SK-N-MC (cell line): Measurements from ENCODE around the gene GCK.

Experiments used
- EZH2 ChIP-seq: fragments of 200-600 bp; sonication (generic); IDR thresholded peaks from one replicate; pipeline ENCODE4 v1.6.1; 2017; ENCODE audit warnings: antibody characterized with exemption
- POLR2AphosphoS5 ChIP-seq: IDR thresholded peaks from 2 replicates; pipeline ENCODE4 v1.6.1; 2012; ENCODE audit warnings: mild to moderate bottlenecking, low read depth, low read length, borderline replicate concordance

- TF ChIP-seq EZH2 (no peak), POLR2AphosphoS5 (no peak)
Observed at GRCh38 chr7:44217852-44218402, 28.7 kb upstream of the GCK start.
